T-cell (primary cell): ENCODE measurements around the gene VPS45. TPM values are rescaled to one million over a fixed set of nuclear protein-coding genes. Genes with fewer than 3 reads are reported as not detected.
"Not testable (repeated sequence)": the region's sequence is repeated elsewhere in the genome, so short reads cannot be mapped to it uniquely, and the experiment has no call there.

Source experiments
- ATAC-seq, 4 experiments: fragments of 200-7000 bp in 3 of 4; fragments of 150-1000 bp in 1 of 4; cut with Tn5 transposase; replicated peaks in 1 of 4; 1 replicate in 3 of 4; 2 replicates in 1 of 4; pipeline ENCODE4 v1.10.0; 2021; ENCODE audit warnings: moderate library complexity in 3 of 4, mild to moderate bottlenecking in 2 of 4, moderate number of reproducible peaks in 1 of 4
- CTCF ChIA-PET, 2 donors: fragments of 300-600 bp; sonication (Branson Sonifier 250); formaldehyde crosslinking; loops; one replicate each; lab custom pipeline; 2022; ENCODE audit warnings: antibody characterized with exemption in 2 of 2; lab: Charles Lee
- POLR2A ChIA-PET, 2 donors: fragments of 300-600 bp; sonication (Branson Sonifier 250); formaldehyde crosslinking; loops; one replicate each; lab custom pipeline; 2022; ENCODE audit warnings: antibody characterized with exemption in 2 of 2; lab: Charles Lee
- DNase-seq, 35 experiments: peaks; one replicate each; pipeline versions ENCODE4 v3.0.0 to v3.0.0-alpha.2; 2013 to 2023
- H3K27ac ChIP-seq: one replicate; pipeline ENCODE4 v1.5.1; 2013; ENCODE audit warnings: low read length
- H3K27me3 ChIP-seq, 2 experiments: replicated peaks in 1 of 2; 1 replicate in 1 of 2; 2 replicates in 1 of 2; pipeline versions ENCODE4 v1.6.1 to v1.7.0; 2013; ENCODE audit warnings: low read length in 1 of 2, mixed read lengths in 1 of 2; ENCODE audit not compliant: control insufficient read depth in 2 of 2, insufficient read depth in 2 of 2; ENCODE audit errors: extremely low read depth in 1 of 2
- H3K36me3 ChIP-seq, 2 donors: 1 replicate in 1 of 2; 2 replicates in 1 of 2; pipeline versions ENCODE4 v1.6.1 to v1.7.0; 2013; ENCODE audit warnings: low read length in 1 of 2; ENCODE audit not compliant: control insufficient read depth in 2 of 2, insufficient read depth in 1 of 2; ENCODE audit errors: extremely low read depth in 1 of 2
- H3K4me1 ChIP-seq, 2 experiments: 1 replicate in 1 of 2; 2 replicates in 1 of 2; pipeline versions ENCODE4 v1.6.1 to v1.7.0; 2013; ENCODE audit warnings: low read length in 2 of 2, mixed read lengths in 1 of 2; ENCODE audit not compliant: insufficient read depth in 2 of 2, control insufficient read depth in 1 of 2; ENCODE audit errors: extremely low read depth in 1 of 2
- H3K4me3 ChIP-seq, 2 donors: 1 replicate in 1 of 2; 2 replicates in 1 of 2; pipeline versions ENCODE4 v1.5.1 to v1.7.0; 2013; ENCODE audit warnings: mild to moderate bottlenecking in 2 of 2, low read length in 1 of 2, moderate library complexity in 1 of 2; ENCODE audit not compliant: control insufficient read depth in 1 of 2; ENCODE audit errors: extremely low read depth in 1 of 2
- H3K9me3 ChIP-seq: 2 replicates; pipeline ENCODE4 v1.7.0; 2013
- H3K27ac Mint-ChIP-seq, 2 donors: one replicate each; pipeline ENCODE4 v1.8.0; 2020 to 2021; ENCODE audit warnings: mild to moderate bottlenecking in 2 of 2, mixed read lengths in 2 of 2
- H3K27me3 Mint-ChIP-seq, 2 donors: one replicate each; pipeline ENCODE4 v1.8.0; 2021 to 2022; ENCODE audit warnings: mixed read lengths in 2 of 2
- H3K36me3 Mint-ChIP-seq: one replicate; pipeline ENCODE4 v1.8.0; 2021; ENCODE audit warnings: mixed read lengths
- H3K4me1 Mint-ChIP-seq, 3 donors: one replicate each; pipeline ENCODE4 v1.8.0; 2020 to 2022; ENCODE audit warnings: mixed read lengths in 3 of 3, mild to moderate bottlenecking in 1 of 3
- H3K4me3 Mint-ChIP-seq, 3 donors: one replicate each; pipeline ENCODE4 v1.8.0; 2020 to 2022; ENCODE audit warnings: mild to moderate bottlenecking in 3 of 3, mixed read lengths in 3 of 3, moderate library complexity in 3 of 3
- H3K9me3 Mint-ChIP-seq, 3 donors: one replicate each; pipeline ENCODE4 v1.8.0; 2020 to 2022; ENCODE audit warnings: mixed read lengths in 3 of 3
- WGBS: methylation state at CpG from one replicate; pipeline ENCODE4 v1.1.5; 2013; ENCODE audit warnings: missing lambda C conversion rate; ENCODE audit not compliant: insufficient coverage; 5-methylcytosine and 5-hydroxymethylcytosine counted together
- total RNA-seq, 35 experiments: library from RNA in 6 of 35; stranded (reverse) in 6 of 35; fragments of 120-200 nt in 1 of 35; gene quantifications; one replicate each; pipeline versions ENCODE4 v1.2.1 to v1.2.4 and lab custom pipeline; 2013 to 2026

Gene VPS45
- total RNA-seq, 5 donors from 2014 or later (not counting 1 experiment from before 2014, with no cell fraction given): 24.9 to 30.7 (median 28.0) TPM

DNA sequence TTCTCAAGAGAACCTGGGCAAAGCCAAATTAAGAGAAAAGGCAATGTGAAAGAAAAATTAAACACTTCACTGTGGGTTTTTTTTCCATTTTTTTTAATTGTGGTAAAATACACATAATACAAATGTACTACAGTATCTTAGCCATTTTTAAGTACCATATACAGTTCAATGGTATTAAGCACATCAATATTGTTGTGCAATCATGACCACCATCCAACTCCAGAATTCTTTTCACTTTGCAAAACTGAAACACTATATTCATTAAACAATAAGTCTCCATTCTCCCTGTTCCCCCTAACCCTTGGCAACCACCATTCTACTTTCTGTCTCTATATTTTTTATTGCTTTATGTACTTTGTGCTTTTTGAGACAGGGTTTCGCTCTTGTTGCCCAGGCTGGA, 39.3 kb upstream of the VPS45 start:
- no CpG with 5 or more reads among the region's 1 CpG for WGBS
- peak overlapping the region in 1 of 2 donors; percentile 19 for H3K27ac Mint-ChIP-seq
- Histone ChIP-seq H3K27me3 (no peaks in the 10 kb centered on the region), H3K27ac (no peak overlapping the region), H3K4me1 (no peaks in the 10 kb centered on the region), H3K4me3 (no peak overlapping the region), H3K9me3 (no peaks in the 10 kb centered on the region), H3K36me3 (no peaks in the 10 kb centered on the region)
- CTCF ChIA-PET: interaction anchor here in 1 of 2 donors (0.7 kb wide), 1 partner anchor 50 kb away, joined by 3 read pairs; no protein-coding TSS in a partner anchor
- H3K4me1 Mint-ChIP-seq: no peaks in the 10 kb centered on the region
- H3K9me3 Mint-ChIP-seq: no peaks in the 10 kb centered on the region
- peaks cover 2 to 7% of the 10 kb centered on the region in 2 donors for H3K27me3 Mint-ChIP-seq
- H3K4me3 Mint-ChIP-seq: no peak overlapping the region
- ATAC-seq (no peak), DNase-seq (no peak)
- no peaks in the 10 kb centered on the region for H3K36me3 Mint-ChIP-seq
- POLR2A ChIA-PET: no interaction called here

DNA sequence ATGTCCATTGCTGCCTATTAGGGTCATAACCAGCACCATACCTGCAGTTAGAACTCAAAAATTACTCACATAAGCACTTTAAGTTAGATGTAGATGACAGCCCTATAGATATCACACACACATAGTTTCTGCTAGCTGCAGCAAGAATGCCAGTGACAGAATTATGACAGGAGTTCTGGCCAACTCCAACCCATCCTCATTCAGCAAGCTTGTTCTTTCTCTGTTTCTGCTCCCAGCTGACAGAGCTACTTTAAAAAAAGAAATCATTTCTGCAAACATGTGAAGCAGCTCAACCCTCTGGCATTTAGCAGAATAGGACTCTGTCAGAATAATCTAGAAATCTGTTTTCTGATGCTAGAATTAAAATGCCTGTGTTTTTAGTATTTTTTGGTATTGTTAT, 33.2 kb upstream of the VPS45 start:
- H3K36me3 ChIP-seq: no peaks in the 10 kb centered on the region
- H3K27ac Mint-ChIP-seq: no peak overlapping the region
- no peak overlapping the region for H3K4me3 Mint-ChIP-seq
- CTCF ChIA-PET: no interaction called here
- DNase-seq (no peak), ATAC-seq (no peak)
- POLR2A ChIA-PET: no interaction called here
- H3K27ac ChIP-seq: no peak overlapping the region
- H3K4me1 Mint-ChIP-seq: no peaks in the 10 kb centered on the region
- no peaks in the 10 kb centered on the region for H3K9me3 ChIP-seq
- H3K4me1 ChIP-seq: no peaks in the 10 kb centered on the region
- H3K9me3 Mint-ChIP-seq: no peaks in the 10 kb centered on the region
- H3K27me3 ChIP-seq: no peaks in the 10 kb centered on the region
- no peak overlapping the region for H3K4me3 ChIP-seq
- peaks cover 0 to 2% of the 10 kb centered on the region in 2 donors for H3K27me3 Mint-ChIP-seq
- no peaks in the 10 kb centered on the region for H3K36me3 Mint-ChIP-seq

DNA sequence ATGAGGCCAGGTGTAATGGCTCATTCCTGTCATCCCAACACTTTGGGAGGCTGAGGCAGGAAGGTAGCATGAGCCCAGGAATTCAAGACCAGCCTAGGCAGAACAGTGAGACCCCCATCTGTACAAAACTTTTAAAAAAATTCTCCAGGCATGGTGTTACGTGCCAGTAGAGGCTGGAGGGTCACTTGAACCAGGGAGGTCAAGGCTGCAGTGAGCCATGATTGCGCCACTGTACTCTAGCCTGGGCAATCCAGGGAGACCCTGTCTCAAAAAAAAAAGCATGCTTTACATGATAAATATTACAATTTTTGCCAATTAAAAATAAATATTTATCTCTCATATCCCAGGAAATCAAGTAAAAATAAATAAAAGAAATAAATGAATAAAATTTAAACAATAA, 17.6 kb upstream of the VPS45 start:
- Histone ChIP-seq H3K27ac (no peak overlapping the region), H3K36me3 (no peaks in the 10 kb centered on the region), H3K9me3 (no peaks in the 10 kb centered on the region), H3K4me1 (no peaks in the 10 kb centered on the region), H3K27me3 (peaks cover 0 to 3% of the 10 kb centered on the region in 2 experiments), H3K4me3 (no peak overlapping the region)
- ChIA-PET CTCF (interaction anchor here in 1 of 2 donors (0.6 to 1.0 kb wide), 5 partner anchors 8 to 1247 kb away, joined by 3 to 4 read pairs (median 3); no protein-coding TSS in a partner anchor), POLR2A (no interaction called here)
- H3K9me3 Mint-ChIP-seq: no peaks in the 10 kb centered on the region
- peaks cover 0 to 4% (median 2%) of the 10 kb centered on the region in 3 donors for H3K4me1 Mint-ChIP-seq
- 71% methylated on average over 1 of the region's 2 CpGs for WGBS
- H3K27ac Mint-ChIP-seq: no peak overlapping the region
- H3K4me3 Mint-ChIP-seq: no peak overlapping the region
- peaks cover 0 to 4% of the 10 kb centered on the region in 2 donors for H3K27me3 Mint-ChIP-seq
- peaks cover 5% of the 10 kb centered on the region for H3K36me3 Mint-ChIP-seq
- no peak for DNase-seq
- ATAC-seq: no peak

DNA sequence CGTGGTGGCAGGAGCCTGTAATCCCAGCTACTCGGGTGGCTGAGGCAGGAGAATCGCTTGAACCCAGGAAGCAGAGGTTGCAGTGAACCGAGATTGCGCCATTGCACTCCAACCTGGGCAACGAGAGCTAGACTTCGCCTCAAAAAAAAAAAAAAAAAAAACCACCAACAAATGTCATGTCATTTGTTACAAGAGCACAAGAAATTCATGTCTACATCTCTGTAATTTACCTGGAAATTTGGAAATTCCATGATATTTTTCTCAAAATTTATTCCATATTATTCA, 16.5 kb upstream of the VPS45 start:
- WGBS: 66% methylated on average over 6 of the region's 7 CpGs
- POLR2A ChIA-PET: no interaction called here
- Histone ChIP-seq H3K27ac (no peak overlapping the region), H3K9me3 (no peaks in the 10 kb centered on the region), H3K27me3 (no peaks in the 10 kb centered on the region), H3K4me1 (no peaks in the 10 kb centered on the region), H3K4me3 (no peak overlapping the region), H3K36me3 (no peaks in the 10 kb centered on the region)
- CTCF ChIA-PET: interaction anchor here in 1 of 2 donors (1.0 kb wide), 2 partner anchors 9 to 89 kb away, joined by 3 read pairs; no protein-coding TSS in a partner anchor
- ATAC-seq (no peak), DNase-seq (no peak)
- no peak overlapping the region for H3K4me3 Mint-ChIP-seq
- H3K27me3 Mint-ChIP-seq: peaks cover 0 to 4% of the 10 kb centered on the region in 2 donors
- no peaks in the 10 kb centered on the region for H3K9me3 Mint-ChIP-seq
- peaks cover 0 to 4% (median 2%) of the 10 kb centered on the region in 3 donors for H3K4me1 Mint-ChIP-seq
- no peak overlapping the region for H3K27ac Mint-ChIP-seq
- H3K36me3 Mint-ChIP-seq: peaks cover 5% of the 10 kb centered on the region

DNA sequence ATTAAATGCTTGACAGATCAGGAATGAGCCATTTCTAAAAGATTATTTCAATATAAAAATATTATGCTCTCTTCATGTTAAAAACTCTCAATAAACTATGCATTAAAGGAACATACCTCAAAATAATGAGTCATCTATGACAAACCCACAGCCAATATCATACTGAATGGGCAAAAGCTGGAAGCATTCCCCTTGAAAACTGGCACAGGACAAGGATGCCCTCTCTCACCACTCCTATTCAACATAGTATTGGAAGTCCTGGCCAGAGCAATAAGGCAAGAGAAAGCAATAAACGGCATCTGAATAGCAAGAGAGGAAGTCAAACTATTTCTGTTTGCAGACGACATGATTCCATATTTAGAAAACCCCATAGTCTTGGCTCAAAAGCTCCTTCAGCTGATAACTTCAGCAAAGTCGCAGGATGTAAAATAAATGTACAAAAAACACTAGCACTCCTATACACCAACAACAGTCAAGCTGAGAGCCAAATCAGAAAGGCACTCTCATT, 15.6 kb upstream of the VPS45 start:
- H3K27ac Mint-ChIP-seq, ATAC-seq, H3K36me3 Mint-ChIP-seq, H3K9me3 ChIP-seq, POLR2A ChIA-PET, H3K4me1 Mint-ChIP-seq, H3K27ac ChIP-seq, H3K4me1 ChIP-seq, H3K4me3 ChIP-seq, CTCF ChIA-PET, H3K27me3 Mint-ChIP-seq, H3K27me3 ChIP-seq, DNase-seq, H3K9me3 Mint-ChIP-seq, H3K36me3 ChIP-seq, H3K4me3 Mint-ChIP-seq: not testable (repeated sequence)
- WGBS: 53% methylated on average over 2 of the region's 3 CpGs

DNA sequence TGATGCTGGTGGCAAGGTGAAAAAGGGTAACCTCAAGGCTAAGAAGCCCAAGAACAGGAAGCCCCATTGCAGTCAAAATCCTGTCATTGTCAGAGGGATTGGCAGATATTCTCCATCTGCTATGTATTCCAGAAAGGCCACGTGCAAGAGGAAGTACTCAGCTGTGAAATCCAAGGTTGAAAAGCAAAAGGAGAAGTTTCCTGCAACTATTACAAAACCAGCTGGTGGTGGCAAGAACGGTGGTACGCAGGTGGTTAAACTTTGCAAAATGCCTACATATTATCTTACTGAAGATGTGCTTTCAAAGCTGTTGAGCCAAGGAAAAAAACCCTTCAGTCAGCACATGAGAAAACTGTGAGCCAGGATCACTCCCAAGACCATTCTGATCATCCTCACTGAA, 13.7 kb upstream of the VPS45 start:
- Mint-ChIP-seq H3K4me1 (peaks cover 0 to 4% (median 2%) of the 10 kb centered on the region in 3 donors), H3K36me3 (no peaks in the 10 kb centered on the region), H3K4me3 (no peak overlapping the region), H3K27ac (no peak overlapping the region), H3K9me3 (no peaks in the 10 kb centered on the region), H3K27me3 (no peaks in the 10 kb centered on the region)
- ChIA-PET POLR2A (interaction anchor here in 1 of 2 donors (0.6 kb wide), 1 partner anchor 1802 kb away, joined by 3 read pairs; no protein-coding TSS in a partner anchor), CTCF (interaction anchor here in 1 of 2 donors (0.7 kb wide), 1 partner anchor 23 kb away, joined by 3 read pairs; no protein-coding TSS in a partner anchor)
- H3K9me3 ChIP-seq: no peaks in the 10 kb centered on the region
- H3K4me3 ChIP-seq: no peak overlapping the region
- no peak overlapping the region for H3K27ac ChIP-seq
- ATAC-seq: no peak
- no peaks in the 10 kb centered on the region for H3K36me3 ChIP-seq
- no peaks in the 10 kb centered on the region for H3K27me3 ChIP-seq
- WGBS: 67% methylated on average over 2 of the region's 3 CpGs
- H3K4me1 ChIP-seq: no peaks in the 10 kb centered on the region
- no peak for DNase-seq
